ENCODE results near the gene PLK4.

Gene PLK4

DNA sequence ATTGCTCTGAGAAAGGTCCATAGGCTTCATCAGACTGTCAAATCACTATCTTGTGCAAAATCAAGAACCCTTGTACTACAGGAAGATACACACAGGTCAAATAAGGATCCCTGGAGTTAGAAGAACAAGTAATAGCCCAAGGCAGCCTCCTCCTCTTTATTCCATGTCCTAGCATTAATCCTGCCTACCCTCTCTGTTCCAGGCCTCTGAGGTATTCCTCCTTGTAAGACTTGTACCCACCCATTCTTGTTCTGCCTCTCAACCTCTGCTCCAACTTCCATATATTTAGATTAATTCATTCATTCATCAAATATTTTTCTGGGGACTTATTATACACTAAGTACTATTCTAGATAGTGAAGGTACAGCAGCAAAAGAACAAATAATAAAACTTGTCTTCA is 10.4 kb upstream of the PLK4 start:
- TF ChIP-seq, protein P1, sequence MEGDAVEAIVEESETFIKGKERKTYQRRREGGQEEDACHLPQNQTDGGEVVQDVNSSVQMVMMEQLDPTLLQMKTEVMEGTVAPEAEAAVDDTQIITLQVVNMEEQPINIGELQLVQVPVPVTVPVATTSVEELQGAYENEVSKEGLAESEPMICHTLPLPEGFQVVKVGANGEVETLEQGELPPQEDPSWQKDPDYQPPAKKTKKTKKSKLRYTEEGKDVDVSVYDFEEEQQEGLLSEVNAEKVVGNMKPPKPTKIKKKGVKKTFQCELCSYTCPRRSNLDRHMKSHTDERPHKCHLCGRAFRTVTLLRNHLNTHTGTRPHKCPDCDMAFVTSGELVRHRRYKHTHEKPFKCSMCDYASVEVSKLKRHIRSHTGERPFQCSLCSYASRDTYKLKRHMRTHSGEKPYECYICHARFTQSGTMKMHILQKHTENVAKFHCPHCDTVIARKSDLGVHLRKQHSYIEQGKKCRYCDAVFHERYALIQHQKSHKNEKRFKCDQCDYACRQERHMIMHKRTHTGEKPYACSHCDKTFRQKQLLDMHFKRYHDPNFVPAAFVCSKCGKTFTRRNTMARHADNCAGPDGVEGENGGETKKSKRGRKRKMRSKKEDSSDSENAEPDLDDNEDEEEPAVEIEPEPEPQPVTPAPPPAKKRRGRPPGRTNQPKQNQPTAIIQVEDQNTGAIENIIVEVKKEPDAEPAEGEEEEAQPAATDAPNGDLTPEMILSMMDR (IDR thresholded peaks at IDR 0.05; ENCODE audit: low read depth, low read length): no peak
- DNase-seq (ENCODE audit: low read depth in 2 of 2): no peak
- no peak overlapping the region for H3K4me3 ChIP-seq (replicated peaks in 1 of 2; ENCODE audit: low read depth in 2 of 2, low read length in 2 of 2)

DNA sequence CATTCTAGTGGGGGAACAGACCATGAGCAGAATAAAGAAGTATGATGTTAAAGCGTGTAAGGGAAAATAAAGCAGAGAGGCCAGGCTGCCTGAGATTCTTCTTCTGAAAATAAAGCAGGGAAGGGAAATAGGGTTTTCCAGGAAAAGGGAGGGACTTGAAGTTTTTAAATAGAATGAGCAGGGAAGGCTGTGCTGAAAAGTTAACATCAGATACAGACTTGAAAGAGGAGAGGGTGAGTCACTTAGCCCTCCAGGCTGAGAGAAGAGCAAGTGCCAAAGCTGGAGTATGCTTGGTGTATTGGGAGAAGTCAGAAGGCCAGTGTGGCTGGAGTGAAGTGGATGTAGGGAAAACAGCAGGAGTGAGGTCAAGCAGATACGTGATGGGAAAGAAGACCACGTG is 10.0 kb upstream of the PLK4 start:
- TF ChIP-seq, protein P1 (IDR thresholded peaks at IDR 0.05; ENCODE audit: low read depth, low read length): no peak
- peak; percentile 64 to 88 for DNase-seq (ENCODE audit: low read depth in 2 of 2)
- no peak overlapping the region for H3K4me3 ChIP-seq (replicated peaks in 1 of 2; ENCODE audit: low read depth in 2 of 2, low read length in 2 of 2)

DNA sequence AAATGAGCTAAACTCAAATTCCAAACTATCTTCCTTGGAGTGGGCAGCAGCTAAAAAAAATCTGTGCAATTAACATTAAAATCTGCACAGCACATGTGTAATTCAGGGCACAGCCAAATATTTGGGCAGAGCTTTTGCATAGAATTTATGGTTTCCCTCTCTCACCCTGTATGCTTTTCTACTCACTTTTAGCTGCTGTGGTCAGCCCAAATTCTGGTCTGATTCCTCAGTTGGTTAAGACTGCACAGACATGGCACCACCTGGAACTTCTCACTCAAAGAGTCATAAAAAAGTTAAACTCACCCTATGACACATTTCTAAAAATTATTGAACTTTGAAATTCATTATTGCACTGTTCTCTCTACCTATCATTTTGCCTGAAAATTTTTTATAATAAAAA is 4.9 kb upstream of the PLK4 start:
- DNase-seq (ENCODE audit: low read depth in 2 of 2): no peak
- TF ChIP-seq, protein P1 (IDR thresholded peaks at IDR 0.05; ENCODE audit: low read depth, low read length): no peak
- H3K4me3 ChIP-seq (replicated peaks in 1 of 2; ENCODE audit: low read depth in 2 of 2, low read length in 2 of 2): no peak overlapping the region

DNA sequence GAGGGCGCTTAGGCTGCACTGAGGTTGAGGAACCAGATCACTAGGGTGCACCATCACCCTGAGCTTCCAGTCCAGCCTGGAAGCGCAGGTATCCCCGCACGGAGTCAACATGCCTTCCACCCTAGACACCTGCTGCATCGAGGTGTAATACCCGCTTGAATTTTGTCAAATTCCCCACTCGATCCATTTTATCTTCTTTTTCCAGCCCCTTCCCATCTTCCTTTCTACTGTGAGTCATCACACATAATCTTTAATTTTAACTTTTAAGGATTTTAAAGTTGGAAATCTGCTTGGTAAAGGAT is 821 bp downstream of the PLK4 start:
- TF ChIP-seq, protein P1 (IDR thresholded peaks at IDR 0.05; ENCODE audit: low read depth, low read length): no peak
- DNase-seq (ENCODE audit: low read depth in 2 of 2): no peak
- H3K4me3 ChIP-seq (replicated peaks in 1 of 2; ENCODE audit: low read depth in 2 of 2, low read length in 2 of 2): peak overlapping the region; percentile 92

DNA sequence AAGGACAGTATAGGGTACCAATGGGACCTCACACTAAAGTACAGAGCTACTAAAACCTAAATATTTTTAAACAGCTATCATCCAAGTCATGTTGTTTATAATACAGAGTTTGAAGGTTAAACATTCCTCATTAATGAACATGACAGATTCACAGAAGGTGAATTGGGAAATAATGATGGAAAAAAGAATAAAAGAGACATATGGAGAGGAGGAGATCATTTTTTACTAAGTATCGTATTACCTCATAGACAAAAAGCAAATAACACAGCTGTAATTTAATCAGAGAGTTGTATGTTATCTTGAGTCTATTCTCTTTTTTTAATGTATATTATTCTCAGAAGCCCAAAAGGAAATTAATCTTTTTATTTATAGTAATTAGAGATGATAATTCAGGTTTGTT is 7.9 kb downstream of the PLK4 start:
- H3K4me3 ChIP-seq (replicated peaks in 1 of 2; ENCODE audit: low read depth in 2 of 2, low read length in 2 of 2): no peak overlapping the region
- no peak for DNase-seq (ENCODE audit: low read depth in 2 of 2)
- TF ChIP-seq, protein P1 (IDR thresholded peaks at IDR 0.05; ENCODE audit: low read depth, low read length): no peak

DNA sequence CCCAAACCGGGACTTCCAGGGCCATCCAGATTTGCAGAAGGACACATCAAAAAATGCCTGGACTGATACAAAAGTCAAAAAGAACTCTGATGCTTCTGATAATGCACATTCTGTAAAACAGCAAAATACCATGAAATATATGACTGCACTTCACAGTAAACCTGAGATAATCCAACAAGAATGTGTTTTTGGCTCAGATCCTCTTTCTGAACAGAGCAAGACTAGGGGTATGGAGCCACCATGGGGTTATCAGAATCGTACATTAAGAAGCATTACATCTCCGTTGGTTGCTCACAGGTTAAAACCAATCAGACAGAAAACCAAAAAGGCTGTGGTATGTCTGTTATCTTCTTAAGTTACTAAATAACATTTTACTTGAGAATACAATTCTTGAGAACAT is 9.2 kb downstream of the PLK4 start:
- TF ChIP-seq, protein P1 (IDR thresholded peaks at IDR 0.05; ENCODE audit: low read depth, low read length): no peak
- peak; percentile 10 to 22 for DNase-seq (ENCODE audit: low read depth in 2 of 2)
- no peak overlapping the region for H3K4me3 ChIP-seq (replicated peaks in 1 of 2; ENCODE audit: low read depth in 2 of 2, low read length in 2 of 2)

DNA sequence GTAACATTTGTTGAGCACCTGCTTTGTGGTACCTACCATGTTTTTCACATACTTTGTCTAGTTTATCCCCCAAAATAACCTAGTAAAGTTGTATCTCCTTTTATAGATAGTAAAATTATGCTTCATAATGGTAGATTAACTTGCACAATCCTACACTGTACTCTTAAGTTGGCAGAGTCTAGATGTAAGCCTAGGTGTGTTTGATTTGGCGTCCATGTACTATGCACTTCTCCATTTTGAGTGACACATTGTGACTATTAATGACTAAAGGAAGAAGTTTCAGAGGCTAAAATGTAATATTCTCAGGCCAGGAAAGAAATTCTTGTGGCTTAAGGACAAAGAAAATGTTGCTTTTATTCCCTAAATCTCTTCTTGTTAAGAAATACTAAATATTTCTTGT is 15.4 kb downstream of the PLK4 start:
- no peak for DNase-seq (ENCODE audit: low read depth in 2 of 2)
- TF ChIP-seq, protein P1 (IDR thresholded peaks at IDR 0.05; ENCODE audit: low read depth, low read length): no peak
- no peak overlapping the region for H3K4me3 ChIP-seq (replicated peaks in 1 of 2; ENCODE audit: low read depth in 2 of 2, low read length in 2 of 2)

Measured in cardiac fibroblast (primary cell).